GM10248 (cell line): Measurements from ENCODE around the gene TSC22D1.

Experiments
- CTCF ChIA-PET: fragments of 300-600 bp; sonication (Branson Sonifier 250); formaldehyde crosslinking; extraction: SDS; loops from one replicate; lab custom pipeline; 2021; ENCODE audit warnings: antibody characterized with exemption; lab: Yijun Ruan, JAX
- POLR2A ChIA-PET: fragments of 350-650 bp; sonication (Branson Sonifier 250); formaldehyde crosslinking; extraction: SDS; loops from one replicate; lab custom pipeline; 2020; ENCODE audit warnings: antibody characterized with exemption; lab: Yijun Ruan, JAX
- DNase-seq: peaks from one replicate; pipeline ENCODE4 v3.0.0; 2012; ENCODE audit errors: extremely low spot score
- TF ChIP-seq, protein P1 (sequence below): IDR thresholded peaks from 2 replicates; pipeline ENCODE4 v1.5.1; 2012; ENCODE audit warnings: mild to moderate bottlenecking, low read depth; ENCODE audit errors: extremely low read depth, missing control alignments, control extremely low read depth

The TSC22D1 gene

DNA sequence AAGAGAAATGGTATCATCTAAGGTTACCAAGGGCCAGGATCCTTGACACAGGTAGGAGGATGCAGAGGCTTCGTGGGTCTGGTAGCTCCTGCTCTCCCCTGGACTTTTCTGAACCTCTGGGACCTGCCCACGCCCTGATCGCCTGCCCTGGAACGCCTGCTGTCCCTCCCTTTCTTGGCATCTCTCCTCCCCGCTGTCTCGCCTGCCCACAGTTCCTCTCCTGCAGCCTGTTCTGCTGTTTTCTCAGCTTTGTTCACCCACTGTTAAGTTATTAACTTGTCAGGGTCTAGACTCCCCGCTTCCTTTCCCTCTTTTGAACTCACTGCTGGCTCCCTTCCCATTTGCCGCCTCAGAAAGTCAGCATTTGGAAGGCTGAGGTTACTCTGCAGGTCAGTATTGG is 182.7 kb downstream of the TSC22D1 start:
- no peak for DNase-seq
- ChIA-PET CTCF (no interaction called here), POLR2A (no interaction called here)
- TF ChIP-seq, protein P1, sequence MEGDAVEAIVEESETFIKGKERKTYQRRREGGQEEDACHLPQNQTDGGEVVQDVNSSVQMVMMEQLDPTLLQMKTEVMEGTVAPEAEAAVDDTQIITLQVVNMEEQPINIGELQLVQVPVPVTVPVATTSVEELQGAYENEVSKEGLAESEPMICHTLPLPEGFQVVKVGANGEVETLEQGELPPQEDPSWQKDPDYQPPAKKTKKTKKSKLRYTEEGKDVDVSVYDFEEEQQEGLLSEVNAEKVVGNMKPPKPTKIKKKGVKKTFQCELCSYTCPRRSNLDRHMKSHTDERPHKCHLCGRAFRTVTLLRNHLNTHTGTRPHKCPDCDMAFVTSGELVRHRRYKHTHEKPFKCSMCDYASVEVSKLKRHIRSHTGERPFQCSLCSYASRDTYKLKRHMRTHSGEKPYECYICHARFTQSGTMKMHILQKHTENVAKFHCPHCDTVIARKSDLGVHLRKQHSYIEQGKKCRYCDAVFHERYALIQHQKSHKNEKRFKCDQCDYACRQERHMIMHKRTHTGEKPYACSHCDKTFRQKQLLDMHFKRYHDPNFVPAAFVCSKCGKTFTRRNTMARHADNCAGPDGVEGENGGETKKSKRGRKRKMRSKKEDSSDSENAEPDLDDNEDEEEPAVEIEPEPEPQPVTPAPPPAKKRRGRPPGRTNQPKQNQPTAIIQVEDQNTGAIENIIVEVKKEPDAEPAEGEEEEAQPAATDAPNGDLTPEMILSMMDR, result no peak

DNA sequence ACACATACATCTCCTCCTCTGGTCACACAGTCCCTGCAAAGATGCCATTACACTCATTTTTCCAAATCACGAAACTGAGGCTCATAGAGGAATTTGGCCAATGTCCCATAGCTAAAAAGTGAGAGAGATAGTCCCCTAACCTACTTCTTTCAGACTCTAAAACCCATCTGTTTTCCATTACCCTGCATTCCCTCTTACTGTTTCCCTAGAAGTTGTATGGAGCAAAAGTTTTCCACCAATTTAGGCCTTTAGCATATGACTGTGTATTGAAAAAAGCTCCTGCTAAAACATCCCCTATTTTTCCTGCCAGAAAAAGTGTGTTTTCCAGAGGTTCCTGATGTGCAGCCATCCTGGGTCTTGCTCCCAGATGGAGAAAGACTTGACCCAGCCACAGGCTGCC is 186.3 kb downstream of the TSC22D1 start:
- TF ChIP-seq, protein P1, result no peak
- ChIA-PET POLR2A (no interaction called here), CTCF (no interaction called here)
- DNase-seq, result no peak

DNA sequence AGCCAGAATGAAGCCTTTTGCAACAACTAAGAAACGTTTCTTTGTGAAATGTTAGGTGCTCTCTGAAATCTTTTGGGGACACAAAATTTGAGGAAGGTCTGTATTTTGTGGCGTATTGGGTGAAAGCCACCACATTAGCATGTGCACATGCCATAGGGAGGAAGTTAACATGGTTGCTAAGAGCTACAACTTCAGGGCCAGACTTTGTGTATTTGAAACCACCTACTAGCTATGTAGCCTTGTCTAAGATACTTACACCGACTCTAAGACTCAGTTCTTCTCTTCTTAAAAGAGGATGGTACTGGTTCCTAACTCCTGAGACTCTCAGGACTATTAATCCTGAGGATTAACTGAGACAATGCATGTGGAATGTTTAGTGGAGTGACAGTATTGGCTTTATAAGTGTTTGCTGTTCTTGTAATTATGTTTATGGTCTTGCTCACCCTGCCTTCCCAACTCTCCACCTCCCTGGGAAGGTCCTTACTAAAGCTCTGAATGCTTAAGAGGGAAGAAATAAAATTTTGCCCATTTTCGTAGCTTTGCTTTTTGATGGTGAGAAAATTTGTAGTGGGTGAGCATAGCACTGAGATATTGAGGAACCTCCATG is 187.0 kb downstream of the TSC22D1 start:
- DNase-seq, result no peak
- TF ChIP-seq, protein P1, result no peak
- CTCF ChIA-PET, result no interaction called here
- POLR2A ChIA-PET, result no interaction called here

DNA sequence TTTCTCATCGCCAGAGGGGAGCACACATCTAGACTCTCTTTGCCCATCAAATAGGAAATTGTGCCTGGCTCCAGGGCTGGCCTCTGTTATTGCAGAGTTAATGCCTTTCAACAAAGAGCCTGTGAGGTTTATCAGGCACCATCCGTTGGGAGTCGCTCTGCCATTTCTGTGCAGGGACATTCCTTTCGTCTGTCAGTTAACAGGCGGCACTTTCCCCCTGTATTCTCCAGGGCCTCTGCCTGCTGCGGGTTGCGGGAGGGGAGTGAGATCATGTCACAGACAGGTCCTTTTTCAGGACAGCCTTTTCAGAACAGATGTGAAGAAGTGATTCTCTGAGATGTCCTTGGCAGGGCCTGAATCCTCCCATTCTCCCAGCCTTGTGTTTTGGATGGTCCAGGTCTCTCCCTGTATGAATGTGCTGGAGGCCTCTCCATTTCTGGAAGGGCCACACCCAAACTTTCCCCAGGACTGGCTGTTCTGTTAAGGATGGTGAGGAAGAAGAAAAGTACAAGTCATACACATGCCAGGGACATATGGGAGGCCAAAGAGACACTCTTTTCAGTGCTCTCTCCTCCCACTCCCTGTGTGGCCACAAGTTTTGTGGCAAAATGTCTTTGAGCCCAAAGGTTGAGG is 187.6 kb downstream of the TSC22D1 start:
- ChIA-PET POLR2A (no interaction called here), CTCF (no interaction called here)
- TF ChIP-seq, protein P1, result no peak
- DNase-seq, result no peak

DNA sequence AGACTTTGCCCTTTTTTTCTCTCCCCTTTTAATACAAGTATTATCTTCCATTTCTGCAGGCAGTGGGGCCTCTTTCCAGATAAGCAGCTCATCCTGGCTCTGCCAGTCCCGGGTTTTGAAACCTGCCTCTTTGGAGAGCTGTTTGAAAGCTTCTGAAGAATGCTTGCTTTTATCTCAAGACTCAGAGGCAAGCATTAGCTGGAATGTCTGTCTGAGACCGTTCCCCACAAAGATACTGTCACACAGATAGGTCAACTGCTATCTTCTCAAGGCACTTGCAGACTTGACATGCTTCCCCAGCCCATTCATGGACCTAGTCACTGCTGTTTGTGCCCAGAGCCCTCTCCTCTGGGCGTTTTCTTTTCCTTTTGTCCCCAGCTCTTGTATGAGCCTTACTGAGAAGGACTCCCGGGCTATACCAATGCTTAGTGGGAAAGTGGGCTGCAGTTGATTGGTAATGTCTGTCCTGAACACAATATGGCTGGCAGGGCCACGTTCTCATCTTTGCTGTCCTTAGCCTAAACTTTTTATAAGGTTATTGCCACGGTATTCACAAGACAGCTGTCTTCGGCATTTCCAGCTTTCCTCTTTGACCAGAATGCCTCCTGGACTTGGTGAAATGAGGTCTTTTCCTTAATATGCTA is 189.1 kb downstream of the TSC22D1 start:
- no peak for DNase-seq
- CTCF ChIA-PET, result interaction anchor here (1.0 to 2.0 kb wide), 2 partner anchors 9 to 111 kb away, joined by 3 to 6 read pairs; no protein-coding TSS in a partner anchor
- TF ChIP-seq, protein P1, result no peak
- POLR2A ChIA-PET, result no interaction called here

DNA sequence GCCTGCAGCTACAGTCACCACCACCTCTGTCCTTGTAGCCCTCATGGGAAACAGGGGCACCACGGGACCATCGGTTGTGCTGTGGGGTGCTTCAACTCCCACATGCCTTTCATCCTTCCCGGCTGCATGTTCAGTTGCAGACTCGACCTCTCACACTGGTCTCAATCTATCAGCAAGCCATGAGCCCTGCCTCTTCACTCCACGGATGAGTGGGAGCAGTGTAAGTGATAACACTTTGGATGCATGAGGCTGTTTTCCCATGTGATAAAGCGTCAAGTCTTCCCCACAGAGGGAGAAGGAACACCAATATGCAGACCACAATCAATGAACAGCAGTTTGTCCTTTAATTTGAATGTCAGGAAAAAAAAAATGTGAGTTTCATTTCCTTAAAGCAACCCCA is 190.3 kb downstream of the TSC22D1 start:
- CTCF ChIA-PET, result interaction anchor here (2.0 kb wide), 1 partner anchor 10 kb away, joined by 6 read pairs; no protein-coding TSS in a partner anchor
- TF ChIP-seq, protein P1, result no peak
- DNase-seq, result no peak
- POLR2A ChIA-PET, result no interaction called here
